ENCODE measurements around the gene DBR1.

Gene DBR1, protein sequence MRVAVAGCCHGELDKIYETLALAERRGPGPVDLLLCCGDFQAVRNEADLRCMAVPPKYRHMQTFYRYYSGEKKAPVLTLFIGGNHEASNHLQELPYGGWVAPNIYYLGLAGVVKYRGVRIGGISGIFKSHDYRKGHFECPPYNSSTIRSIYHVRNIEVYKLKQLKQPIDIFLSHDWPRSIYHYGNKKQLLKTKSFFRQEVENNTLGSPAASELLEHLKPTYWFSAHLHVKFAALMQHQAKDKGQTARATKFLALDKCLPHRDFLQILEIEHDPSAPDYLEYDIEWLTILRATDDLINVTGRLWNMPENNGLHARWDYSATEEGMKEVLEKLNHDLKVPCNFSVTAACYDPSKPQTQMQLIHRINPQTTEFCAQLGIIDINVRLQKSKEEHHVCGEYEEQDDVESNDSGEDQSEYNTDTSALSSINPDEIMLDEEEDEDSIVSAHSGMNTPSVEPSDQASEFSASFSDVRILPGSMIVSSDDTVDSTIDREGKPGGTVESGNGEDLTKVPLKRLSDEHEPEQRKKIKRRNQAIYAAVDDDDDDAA

DNA sequence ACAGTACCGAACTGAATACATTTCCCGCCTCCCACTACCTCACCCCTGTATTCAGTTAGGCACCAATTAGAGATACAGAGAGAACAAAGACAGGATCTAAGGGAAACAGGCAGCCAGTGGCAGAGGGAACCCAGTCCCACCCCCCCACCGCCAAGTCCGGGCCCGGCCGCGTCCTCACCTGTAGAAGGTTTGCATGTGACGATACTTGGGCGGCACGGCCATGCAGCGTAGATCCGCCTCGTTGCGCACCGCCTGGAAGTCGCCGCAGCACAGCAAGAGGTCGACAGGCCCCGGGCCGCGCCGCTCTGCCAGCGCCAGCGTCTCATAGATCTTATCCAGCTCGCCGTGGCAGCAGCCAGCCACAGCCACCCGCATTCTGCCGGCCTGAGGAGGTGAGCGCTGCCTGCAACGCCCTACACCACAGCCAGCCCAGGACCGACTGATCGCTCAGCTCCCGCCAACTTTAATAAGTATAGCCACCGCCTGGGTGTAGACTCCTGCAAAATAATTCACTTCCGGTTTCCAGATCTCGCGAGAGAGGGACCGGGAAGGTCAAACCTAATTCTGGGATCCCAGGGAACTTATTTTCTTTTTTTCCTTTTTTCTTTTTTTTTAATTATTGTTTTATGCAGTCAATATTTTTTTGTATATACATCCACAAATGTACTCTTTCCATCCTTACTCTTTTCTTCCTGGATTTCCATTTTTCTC is at the start of gene DBR1:
TSS of gene DBR1 (minus strand) at position 501 of the 711 bp plus-strand sequence. CDS start at position 375, 126 bp downstream.
- peak within 1 kb of the TSS; percentile 78 for H3K4me3 ChIP-seq (ENCODE audit: low read depth, low read length)
- DNase-seq (ENCODE audit: low read depth), result peak; percentile 70
- TF ChIP-seq, protein P1, sequence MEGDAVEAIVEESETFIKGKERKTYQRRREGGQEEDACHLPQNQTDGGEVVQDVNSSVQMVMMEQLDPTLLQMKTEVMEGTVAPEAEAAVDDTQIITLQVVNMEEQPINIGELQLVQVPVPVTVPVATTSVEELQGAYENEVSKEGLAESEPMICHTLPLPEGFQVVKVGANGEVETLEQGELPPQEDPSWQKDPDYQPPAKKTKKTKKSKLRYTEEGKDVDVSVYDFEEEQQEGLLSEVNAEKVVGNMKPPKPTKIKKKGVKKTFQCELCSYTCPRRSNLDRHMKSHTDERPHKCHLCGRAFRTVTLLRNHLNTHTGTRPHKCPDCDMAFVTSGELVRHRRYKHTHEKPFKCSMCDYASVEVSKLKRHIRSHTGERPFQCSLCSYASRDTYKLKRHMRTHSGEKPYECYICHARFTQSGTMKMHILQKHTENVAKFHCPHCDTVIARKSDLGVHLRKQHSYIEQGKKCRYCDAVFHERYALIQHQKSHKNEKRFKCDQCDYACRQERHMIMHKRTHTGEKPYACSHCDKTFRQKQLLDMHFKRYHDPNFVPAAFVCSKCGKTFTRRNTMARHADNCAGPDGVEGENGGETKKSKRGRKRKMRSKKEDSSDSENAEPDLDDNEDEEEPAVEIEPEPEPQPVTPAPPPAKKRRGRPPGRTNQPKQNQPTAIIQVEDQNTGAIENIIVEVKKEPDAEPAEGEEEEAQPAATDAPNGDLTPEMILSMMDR (IDR thresholded peaks at IDR 0.05; ENCODE audit: low read depth, low read length, missing control alignments), result no peak

DNA sequence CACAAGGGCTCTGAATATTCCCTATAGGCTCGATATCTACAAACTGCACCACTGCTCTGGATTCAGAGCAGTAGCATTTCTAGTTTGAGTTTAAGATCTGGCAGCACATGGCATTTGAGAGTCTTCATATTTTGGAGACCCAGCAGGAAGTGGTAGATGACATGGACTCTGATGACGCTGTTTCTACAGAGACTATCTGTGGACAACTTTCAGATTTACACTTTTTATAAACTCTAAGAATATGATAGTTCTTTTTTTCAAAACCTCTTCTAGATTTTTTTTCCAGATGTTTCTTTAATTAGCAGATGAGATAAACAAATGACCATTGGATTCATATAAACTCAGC is 48.2 kb upstream of the DBR1 start:
- TF ChIP-seq, protein P1 (IDR thresholded peaks at IDR 0.05; ENCODE audit: low read depth, low read length, missing control alignments), result no peak
- no peak for DNase-seq (ENCODE audit: low read depth)
- H3K4me3 ChIP-seq (ENCODE audit: low read depth, low read length), result no peak overlapping the region

DNA sequence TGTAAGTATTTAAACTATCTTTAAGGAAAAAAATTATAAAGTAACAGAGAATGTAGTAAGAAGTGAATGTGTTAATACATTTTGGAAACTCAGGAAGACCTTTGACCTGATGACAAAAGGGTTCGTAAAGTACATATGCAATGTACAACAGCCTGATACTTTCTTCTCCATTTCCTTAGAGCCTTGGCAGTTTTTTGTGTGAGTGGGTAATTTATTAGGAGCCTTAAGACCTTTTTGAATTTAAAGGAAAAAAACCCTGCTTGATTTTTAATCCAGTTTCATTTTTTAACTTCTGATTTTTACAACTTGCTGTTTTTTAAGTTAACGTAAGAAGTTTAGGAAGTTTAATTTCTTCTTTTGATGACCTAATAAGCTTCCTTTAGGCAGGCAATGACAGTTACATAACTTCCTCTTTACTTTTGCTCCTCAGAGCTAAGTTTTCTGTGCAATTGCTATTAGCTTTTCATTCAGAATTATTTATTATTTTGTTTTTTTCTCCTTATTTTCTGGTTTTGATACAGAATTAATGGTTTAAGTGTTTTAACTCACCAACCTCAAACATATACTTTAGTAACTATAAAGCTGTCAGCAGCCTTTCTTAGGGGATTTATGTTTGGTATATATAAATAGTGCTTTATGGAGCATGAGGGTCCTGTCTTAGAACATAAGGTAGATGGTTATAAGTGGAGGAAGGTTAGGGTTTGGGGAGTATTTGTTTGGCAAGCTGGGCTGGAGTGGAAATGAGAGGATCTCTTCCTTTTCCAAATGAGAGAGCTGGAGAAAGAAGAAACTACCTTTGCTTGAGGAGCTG is 47.6 kb upstream of the DBR1 start:
- DNase-seq (ENCODE audit: low read depth), result no peak
- H3K4me3 ChIP-seq (ENCODE audit: low read depth, low read length), result no peak overlapping the region
- TF ChIP-seq, protein P1 (IDR thresholded peaks at IDR 0.05; ENCODE audit: low read depth, low read length, missing control alignments), result no peak

DNA sequence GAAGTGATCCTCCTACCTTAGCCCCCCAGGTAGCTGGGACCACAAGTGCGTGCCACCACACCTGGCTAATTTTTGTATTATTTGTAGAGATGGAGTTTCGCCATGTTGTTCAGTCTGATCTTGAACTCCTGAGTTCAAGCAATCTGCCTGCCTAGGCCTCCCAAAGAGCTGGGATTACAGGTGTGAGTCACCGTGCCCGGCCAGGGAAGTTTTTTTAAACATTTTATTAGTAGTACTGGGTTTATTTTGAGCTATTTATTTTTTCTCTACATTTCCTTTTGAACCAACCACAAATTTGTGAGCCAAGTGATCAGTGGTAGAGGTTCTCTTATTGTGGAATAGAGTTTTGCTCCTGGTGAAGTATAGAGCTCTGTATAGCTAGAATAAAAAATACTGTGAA is 46.1 kb upstream of the DBR1 start:
- no peak overlapping the region for H3K4me3 ChIP-seq (ENCODE audit: low read depth, low read length)
- DNase-seq (ENCODE audit: low read depth), result no peak
- TF ChIP-seq, protein P1 (IDR thresholded peaks at IDR 0.05; ENCODE audit: low read depth, low read length, missing control alignments), result no peak

DNA sequence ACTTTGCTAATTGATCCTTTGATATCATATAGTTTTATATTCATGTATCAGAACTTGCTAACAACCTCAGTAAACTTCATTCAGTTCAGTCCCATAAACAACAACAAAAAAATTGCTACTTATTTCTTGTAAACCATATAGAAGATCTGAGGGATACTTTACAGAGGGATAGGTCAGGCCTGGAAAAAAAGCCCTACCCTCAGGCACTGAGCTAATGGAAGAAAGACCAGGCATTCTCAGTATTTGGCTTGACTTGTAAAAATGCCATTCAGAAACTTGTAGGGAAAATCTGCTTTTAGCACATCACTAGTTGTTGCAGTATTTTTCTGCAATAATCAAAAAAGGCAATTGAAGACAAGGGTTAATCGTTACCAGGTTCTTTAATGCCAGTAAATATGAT is 45.5 kb upstream of the DBR1 start:
- no peak overlapping the region for H3K4me3 ChIP-seq (ENCODE audit: low read depth, low read length)
- DNase-seq (ENCODE audit: low read depth), result no peak
- TF ChIP-seq, protein P1 (IDR thresholded peaks at IDR 0.05; ENCODE audit: low read depth, low read length, missing control alignments), result no peak

DNA sequence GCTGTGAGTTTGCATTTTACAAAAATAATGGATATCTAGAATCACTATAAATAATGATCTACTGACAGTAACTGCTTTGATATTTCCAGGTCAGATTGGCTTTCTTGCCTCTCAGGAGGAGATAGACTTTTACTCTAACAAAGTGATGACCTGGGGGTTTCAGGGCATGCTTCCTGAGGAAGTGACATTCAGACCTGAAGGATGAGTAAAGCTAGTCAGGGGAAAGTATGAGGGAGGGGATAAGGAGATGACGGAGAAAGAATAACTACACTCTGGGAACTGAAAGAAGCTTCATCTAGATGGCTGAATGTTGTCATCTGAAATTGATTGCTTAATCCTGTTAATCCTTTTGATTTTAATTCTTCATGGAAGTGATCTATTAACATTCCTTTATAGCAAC is 44.5 kb upstream of the DBR1 start:
- no peak for DNase-seq (ENCODE audit: low read depth)

More for the DNA sequence above, 44.5 kb upstream of the DBR1 start:
- H3K4me3 ChIP-seq (ENCODE audit: low read depth, low read length), result no peak overlapping the region
- TF ChIP-seq, protein P1 (IDR thresholded peaks at IDR 0.05; ENCODE audit: low read depth, low read length, missing control alignments), result no peak

Data from GM12864 (cell line).